ENCODE results near the gene CADM4.

DNA sequence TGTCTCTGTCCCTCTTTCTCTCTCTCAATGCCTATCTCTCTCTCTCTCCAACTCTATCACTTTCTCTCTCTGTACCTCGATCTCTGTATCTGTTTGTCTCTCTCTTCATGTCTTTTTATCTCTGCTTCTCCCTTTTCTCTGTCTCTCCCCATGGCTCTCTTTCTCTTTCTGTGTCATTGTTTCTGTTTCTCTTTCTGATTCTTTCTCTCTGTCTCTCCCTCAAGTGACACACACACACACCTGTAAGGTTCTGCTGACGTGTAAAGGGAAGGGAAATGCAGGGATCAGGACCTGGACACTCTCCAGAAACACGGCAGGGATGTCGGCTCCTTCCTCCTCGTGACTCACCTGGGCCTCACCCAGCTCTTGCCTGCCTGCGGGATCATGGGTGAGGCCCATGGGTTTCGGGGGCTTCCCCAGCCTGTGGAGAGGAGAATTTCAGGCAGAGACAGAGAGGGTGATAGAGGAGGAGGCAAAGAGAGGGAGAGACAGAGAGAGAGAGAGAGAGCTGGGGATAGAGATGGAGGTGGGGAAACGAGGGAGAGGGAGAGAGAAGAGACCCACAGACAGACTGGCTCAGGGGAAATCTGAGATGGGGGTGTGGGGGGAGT lies 35.7 kb upstream of the CADM4 start:
- TF ChIP-seq, protein P1, sequence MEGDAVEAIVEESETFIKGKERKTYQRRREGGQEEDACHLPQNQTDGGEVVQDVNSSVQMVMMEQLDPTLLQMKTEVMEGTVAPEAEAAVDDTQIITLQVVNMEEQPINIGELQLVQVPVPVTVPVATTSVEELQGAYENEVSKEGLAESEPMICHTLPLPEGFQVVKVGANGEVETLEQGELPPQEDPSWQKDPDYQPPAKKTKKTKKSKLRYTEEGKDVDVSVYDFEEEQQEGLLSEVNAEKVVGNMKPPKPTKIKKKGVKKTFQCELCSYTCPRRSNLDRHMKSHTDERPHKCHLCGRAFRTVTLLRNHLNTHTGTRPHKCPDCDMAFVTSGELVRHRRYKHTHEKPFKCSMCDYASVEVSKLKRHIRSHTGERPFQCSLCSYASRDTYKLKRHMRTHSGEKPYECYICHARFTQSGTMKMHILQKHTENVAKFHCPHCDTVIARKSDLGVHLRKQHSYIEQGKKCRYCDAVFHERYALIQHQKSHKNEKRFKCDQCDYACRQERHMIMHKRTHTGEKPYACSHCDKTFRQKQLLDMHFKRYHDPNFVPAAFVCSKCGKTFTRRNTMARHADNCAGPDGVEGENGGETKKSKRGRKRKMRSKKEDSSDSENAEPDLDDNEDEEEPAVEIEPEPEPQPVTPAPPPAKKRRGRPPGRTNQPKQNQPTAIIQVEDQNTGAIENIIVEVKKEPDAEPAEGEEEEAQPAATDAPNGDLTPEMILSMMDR (IDR thresholded peaks at IDR 0.05): no peak
- no peak for TF ChIP-seq EP300 (IDR thresholded peaks at IDR 0.05)
- no peak for TF ChIP-seq POLR2A (IDR thresholded peaks at IDR 0.05)
- no peak for TF ChIP-seq POLR2AphosphoS5 (IDR thresholded peaks at IDR 0.05)
